GM18517 (cell line): ENCODE results near the gene GPR68.

ENCODE experiments used
- ATAC-seq: cut with Tn5 transposase; IDR thresholded peaks from one replicate; pipeline ENCODE4 v1.9.1; 2021; ENCODE audit warnings: mild to moderate bottlenecking, moderate library complexity; ENCODE audit not compliant: unreplicated experiment

The GPR68 gene

GRCh38 chr14:91244501-91244901 is at the start of gene GPR68:
GPR68 (minus strand) TSS chr14:91244704; CDS start chr14:91235050, 9,654 bp downstream.
- no peak for ATAC-seq

- ATAC-seq, result no peak
Observed at GRCh38 chr14:91294153-91294552, 49.6 kb upstream of the GPR68 start.

- no peak for ATAC-seq
Observed at GRCh38 chr14:91293281-91293680, 48.8 kb upstream of the GPR68 start.

DNA sequence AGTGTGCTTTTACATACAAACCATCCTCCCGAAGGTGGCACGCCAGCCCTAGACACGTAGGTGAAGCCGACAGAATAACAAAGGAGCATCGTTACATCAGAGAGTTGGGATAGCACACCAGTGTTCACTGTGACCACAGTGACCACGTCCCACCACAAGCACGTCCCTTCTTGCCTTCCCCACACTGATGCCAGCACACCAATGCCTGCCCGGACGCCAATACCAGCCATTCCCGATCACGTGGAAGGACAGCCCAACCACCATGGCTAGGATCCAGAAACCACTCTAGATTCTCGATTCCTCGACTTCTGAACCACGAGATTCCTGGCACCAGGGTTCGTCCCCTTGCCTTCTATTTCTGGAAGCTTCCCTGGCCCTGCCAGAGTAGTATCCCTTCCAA is 48.0 kb upstream of the GPR68 start:
- no peak for ATAC-seq

- no peak for ATAC-seq
Observed at GRCh38 chr14:91291786-91292405, 47.4 kb upstream of the GPR68 start.

DNA sequence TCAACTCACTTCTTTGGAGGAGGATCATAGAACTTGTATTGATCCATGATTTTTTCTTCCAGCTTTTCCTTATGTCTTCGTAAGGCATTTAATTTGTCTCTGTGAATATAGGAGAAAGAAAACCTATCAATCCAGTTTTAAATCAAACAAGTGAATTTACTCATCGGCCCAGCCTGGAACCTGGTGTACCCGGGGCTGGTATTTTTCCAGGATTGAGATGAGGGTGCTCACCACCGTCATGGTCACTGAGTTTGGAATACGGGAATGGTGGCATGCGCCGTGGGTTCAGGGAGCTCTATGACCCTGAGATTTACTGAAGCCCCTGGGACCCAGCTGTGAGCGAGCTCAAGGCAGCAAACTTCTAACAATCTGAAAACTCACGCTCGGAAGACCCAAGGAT is 46.5 kb upstream of the GPR68 start:
- no peak for ATAC-seq

- no peak for ATAC-seq
Observed at GRCh38 chr14:91289464-91289863, 45.0 kb upstream of the GPR68 start.

GRCh38 chr14:91288876-91289275 is 44.4 kb upstream of the GPR68 start:
- no peak for ATAC-seq

DNA sequence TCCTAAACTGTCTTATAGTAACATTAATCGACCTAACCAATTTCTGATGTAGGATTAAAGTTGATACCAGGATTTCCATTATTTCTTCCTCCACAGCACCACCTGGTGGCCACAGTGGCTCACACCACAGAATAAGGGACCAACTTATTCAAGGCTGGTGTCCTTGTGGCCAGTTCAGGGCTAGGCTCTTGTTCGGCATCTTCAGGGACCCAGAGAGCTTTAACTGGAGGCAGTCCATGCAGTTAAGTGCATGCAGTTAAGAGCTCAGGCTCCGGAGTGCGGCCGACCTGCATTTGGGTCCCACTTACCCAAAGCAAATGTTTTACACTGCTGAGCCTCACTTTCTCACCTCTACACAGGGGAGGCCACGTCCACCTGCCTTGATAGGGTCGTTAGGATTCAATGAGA is 42.0 kb upstream of the GPR68 start:
- ATAC-seq, result peak; percentile 61

GRCh38 chr14:91284791-91285548 is 40.5 kb upstream of the GPR68 start:
- ATAC-seq, result no peak

DNA sequence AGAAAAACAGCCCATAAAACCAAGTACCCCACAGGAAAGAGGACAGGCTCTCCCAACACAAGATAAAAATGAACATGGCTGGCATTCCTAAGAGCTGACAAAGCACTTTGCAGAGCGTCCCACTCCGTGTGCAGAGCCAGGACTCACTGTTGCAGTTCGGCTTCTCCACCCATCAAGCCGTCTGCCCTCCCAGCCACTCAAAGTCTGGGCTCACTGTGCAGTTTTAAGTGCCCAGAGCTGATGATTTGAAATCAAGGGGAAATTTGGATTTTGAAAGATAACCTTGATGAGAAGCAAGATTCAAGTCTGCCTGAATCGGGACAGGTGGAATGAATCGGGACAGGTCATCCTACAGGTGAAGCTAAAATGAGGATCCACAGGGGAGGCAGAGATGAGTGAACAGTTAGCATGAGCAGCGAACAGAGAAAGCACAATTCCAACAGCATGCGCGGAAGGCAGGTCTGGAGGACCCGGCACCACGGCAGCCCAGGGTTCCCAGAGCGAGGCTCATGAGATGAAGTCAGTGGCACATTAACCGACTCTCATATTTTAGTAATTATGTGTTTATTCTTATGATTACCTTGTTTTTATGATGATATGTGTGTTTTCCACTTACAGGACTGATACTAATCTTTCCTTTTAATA is 39.8 kb upstream of the GPR68 start:
- ATAC-seq, result no peak

- ATAC-seq, result no peak
Observed at GRCh38 chr14:91283666-91284065, 39.2 kb upstream of the GPR68 start.

- ATAC-seq, result no peak
Observed at GRCh38 chr14:91282954-91283645, 38.6 kb upstream of the GPR68 start.

GRCh38 chr14:91281346-91281745 is 36.8 kb upstream of the GPR68 start:
- ATAC-seq, result no peak

DNA sequence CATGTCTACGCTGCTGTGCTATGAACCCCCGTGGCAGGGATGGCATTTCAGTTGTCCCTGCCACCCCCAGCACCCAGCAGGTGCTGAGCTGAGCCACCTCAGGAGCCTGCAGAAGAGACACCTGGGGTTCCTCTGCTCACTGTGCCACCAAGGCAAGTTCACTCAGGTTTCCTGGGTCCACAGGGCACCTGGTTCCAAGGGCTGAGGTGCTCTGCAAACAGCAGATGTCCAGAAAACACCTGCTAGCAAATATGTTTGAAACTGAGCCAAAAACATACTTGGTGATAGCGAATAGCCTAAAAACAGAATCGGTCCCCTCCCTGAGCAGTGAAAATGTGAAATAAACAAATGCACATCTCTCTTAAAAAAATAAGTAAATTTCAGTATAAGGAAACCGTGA is 35.6 kb upstream of the GPR68 start:
- ATAC-seq, result no peak

GRCh38 chr14:91279354-91279753 is 34.9 kb upstream of the GPR68 start:
- ATAC-seq, result no peak

- no peak for ATAC-seq
Observed at GRCh38 chr14:91278383-91278715, 33.8 kb upstream of the GPR68 start.

GRCh38 chr14:91277546-91278382 is 33.3 kb upstream of the GPR68 start:
- no peak for ATAC-seq

DNA sequence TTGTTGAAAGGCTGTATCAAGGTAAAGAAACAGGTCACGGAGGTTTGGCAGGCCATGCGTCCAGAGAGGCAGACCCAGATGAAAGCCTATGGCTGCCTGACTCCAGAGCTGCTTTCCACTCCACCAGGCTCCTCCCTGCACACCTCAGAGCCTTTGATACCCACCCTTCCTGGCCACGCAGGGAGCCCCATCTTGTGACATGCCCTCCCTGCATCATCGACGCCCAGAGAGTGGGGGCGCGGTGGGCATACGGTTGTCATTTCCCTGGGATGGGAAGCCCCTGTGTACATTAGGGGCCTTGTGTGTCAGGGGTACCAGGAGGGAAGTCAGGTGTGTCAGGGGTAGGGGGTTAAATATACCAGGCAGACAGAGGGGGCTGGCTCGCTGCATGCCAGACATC is 30.3 kb upstream of the GPR68 start:
- no peak for ATAC-seq

DNA sequence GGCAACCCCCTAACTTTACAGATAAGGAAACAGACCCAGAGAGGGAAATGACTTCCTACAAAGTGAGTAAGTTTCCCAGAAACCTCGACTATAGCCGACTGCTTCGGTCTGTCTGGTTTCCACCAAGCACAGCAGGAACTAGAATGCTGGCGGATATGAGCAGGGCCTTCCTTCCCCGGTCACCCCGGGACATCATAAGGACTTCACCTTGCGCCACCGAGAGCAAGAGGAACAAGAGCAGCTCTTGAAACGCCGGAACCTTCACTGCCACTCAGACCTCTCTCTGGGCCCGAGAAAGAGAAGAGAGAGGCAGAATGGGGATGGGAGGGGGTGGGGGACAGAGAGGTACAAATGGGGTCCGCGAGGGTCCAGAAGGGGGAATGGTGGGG is 29.4 kb upstream of the GPR68 start:
- no peak for ATAC-seq
